SU-DHL-6 (cell line): ENCODE measurements around the gene ADSS1.

Experiments used
- H2AFZ ChIP-seq: fragments of 200-600 bp; sonication (generic); 2 replicates; pipeline ENCODE4 v1.6.1; 2014; ENCODE audit warnings: low read depth, mild to moderate bottlenecking, moderate library complexity, mixed read lengths, antibody characterized with exemption, low read length; ENCODE audit not compliant: severe bottlenecking
- H3F3A ChIP-seq: fragments of 200-600 bp; shearing (Covaris generic); 2 replicates; pipeline ENCODE4 v1.6.0; 2016; ENCODE audit warnings: antibody characterized with exemption, mild to moderate bottlenecking; ENCODE audit not compliant: insufficient read depth
- H3K27ac ChIP-seq: fragments of 200-600 bp; sonication (generic); 2 replicates; pipeline ENCODE4 v1.5.1; 2016; ENCODE audit warnings: low read depth, mild to moderate bottlenecking, low read length, moderate library complexity, mixed read lengths
- H3K27me3 ChIP-seq: fragments of 200-600 bp; sonication (generic), shearing (Covaris generic); 2 replicates; pipeline ENCODE4 v1.6.0; 2014; ENCODE audit warnings: mild to moderate bottlenecking, low read length
- H3K36me3 ChIP-seq: fragments of 200-600 bp; sonication (generic); 2 replicates; pipeline ENCODE4 v1.6.1; 2014; ENCODE audit warnings: mild to moderate bottlenecking, low read length, mixed read lengths
- H3K4me2 ChIP-seq: fragments of 300-600, 200-600 bp; shearing (Covaris generic), sonication (generic); 2 replicates; pipeline ENCODE4 v1.6.0; 2014; ENCODE audit warnings: low read length, low read depth, mild to moderate bottlenecking; ENCODE audit not compliant: poor library complexity, severe bottlenecking
- H3K4me3 ChIP-seq: fragments of 200-600 bp; sonication (generic); 2 replicates; pipeline ENCODE4 v1.5.1; 2014; ENCODE audit warnings: antibody characterized with exemption, low read length, mild to moderate bottlenecking, mixed read lengths; ENCODE audit not compliant: insufficient read depth, poor library complexity, severe bottlenecking
- H3K79me2 ChIP-seq: fragments of 200-600 bp; sonication (generic); 2 replicates; pipeline ENCODE4 v1.6.1; 2014; ENCODE audit warnings: mild to moderate bottlenecking, low read length, moderate library complexity; ENCODE audit not compliant: insufficient read depth
- H3K9ac ChIP-seq: fragments of 200-600 bp; sonication (generic); 2 replicates; pipeline ENCODE4 v1.7.0; 2014; ENCODE audit warnings: mild to moderate bottlenecking, low read length
- H3K9me2 ChIP-seq: fragments of 200-600 bp; sonication (generic); replicated peaks from 2 replicates; pipeline ENCODE4 v1.6.1; 2014; ENCODE audit warnings: low read length; ENCODE audit not compliant: insufficient read depth
- H3K9me3 ChIP-seq: fragments of 200-600 bp; sonication (generic); 2 replicates; pipeline ENCODE4 v1.6.1; 2014; ENCODE audit warnings: low read length, mixed read lengths; ENCODE audit not compliant: insufficient read depth
- H4K20me1 ChIP-seq: fragments of 200-600 bp; sonication (generic); 2 replicates; pipeline ENCODE4 v1.6.1; 2014; ENCODE audit warnings: low read depth, mild to moderate bottlenecking, antibody characterized with exemption, low read length, moderate library complexity, mixed read lengths
- EZH2phosphoT487 ChIP-seq: fragments of 200-600 bp; sonication (generic), shearing (Covaris generic); conservative IDR thresholded peaks from 2 replicates; pipeline ENCODE4 v1.6.1; 2018; ENCODE audit warnings: mild to moderate bottlenecking, antibody characterized with exemption, low read length, moderate library complexity, mixed read lengths
- TF ChIP-seq, protein P1 (sequence below): fragments of 200-600 bp; sonication (generic); IDR thresholded peaks from one replicate; pipeline ENCODE4 v1.5.1; 2017; ENCODE audit warnings: antibody characterized with exemption, mild to moderate bottlenecking, low read length, moderate library complexity; ENCODE audit not compliant: insufficient read depth, poor library complexity, severe bottlenecking

ADSS1 gene

DNA sequence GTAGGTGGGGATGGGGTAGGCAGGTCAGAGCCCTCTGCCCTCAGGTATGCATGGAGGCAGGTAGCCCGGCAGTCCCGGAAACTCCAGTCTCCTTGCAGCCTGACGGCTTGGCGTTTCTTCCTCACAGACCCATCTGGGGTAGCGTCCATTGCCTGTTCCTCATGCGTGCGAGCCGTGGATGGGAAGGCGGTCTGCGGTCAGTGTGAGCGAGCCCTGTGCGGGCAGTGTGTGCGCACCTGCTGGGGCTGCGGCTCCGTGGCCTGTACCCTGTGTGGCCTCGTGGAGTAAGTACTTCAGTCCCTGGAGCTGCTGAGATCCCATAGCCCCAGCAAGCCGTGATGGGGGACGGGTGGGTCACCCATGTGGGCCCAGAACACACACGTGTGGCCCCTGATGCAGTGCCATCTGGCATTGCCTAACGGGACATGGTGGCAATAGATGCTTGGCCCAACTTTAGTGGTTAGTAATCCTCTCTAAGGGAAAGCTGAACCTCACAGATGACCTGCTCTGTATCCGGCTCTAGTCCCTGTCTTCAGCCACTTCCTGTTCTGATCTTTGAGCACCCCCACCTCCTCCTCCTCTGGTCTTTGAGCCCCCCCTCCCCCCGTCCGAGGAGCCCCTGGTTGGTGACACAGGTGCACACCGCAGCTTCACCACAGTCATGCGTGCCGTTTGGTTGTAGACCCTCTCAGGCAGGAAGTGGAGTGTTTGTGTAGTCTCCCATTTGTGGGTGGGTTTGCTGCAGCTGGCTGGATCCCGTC, 32.6 kb downstream of the ADSS1 start:
- no peaks in the 10 kb centered on the region for H3K36me3 ChIP-seq
- no peak overlapping the region for H3K4me2 ChIP-seq
- H3K9me2 ChIP-seq = no peaks in the 10 kb centered on the region
- no peak overlapping the region for H3K9ac ChIP-seq
- no peaks in the 10 kb centered on the region; the same call in 1 of the 2 replicates for H4K20me1 ChIP-seq
- H3K4me3 ChIP-seq = no peak overlapping the region
- no peak overlapping the region for H2AFZ ChIP-seq
- no peak for TF ChIP-seq EZH2phosphoT487
- TF ChIP-seq, protein P1, sequence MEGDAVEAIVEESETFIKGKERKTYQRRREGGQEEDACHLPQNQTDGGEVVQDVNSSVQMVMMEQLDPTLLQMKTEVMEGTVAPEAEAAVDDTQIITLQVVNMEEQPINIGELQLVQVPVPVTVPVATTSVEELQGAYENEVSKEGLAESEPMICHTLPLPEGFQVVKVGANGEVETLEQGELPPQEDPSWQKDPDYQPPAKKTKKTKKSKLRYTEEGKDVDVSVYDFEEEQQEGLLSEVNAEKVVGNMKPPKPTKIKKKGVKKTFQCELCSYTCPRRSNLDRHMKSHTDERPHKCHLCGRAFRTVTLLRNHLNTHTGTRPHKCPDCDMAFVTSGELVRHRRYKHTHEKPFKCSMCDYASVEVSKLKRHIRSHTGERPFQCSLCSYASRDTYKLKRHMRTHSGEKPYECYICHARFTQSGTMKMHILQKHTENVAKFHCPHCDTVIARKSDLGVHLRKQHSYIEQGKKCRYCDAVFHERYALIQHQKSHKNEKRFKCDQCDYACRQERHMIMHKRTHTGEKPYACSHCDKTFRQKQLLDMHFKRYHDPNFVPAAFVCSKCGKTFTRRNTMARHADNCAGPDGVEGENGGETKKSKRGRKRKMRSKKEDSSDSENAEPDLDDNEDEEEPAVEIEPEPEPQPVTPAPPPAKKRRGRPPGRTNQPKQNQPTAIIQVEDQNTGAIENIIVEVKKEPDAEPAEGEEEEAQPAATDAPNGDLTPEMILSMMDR = no peak
- no peaks in the 10 kb centered on the region for H3K9me3 ChIP-seq
- peaks cover 32% of the 10 kb centered on the region for H3K79me2 ChIP-seq
- no peaks in the 10 kb centered on the region for H3F3A ChIP-seq
- no peak overlapping the region for H3K27ac ChIP-seq
- H3K27me3 ChIP-seq = no peaks in the 10 kb centered on the region

DNA sequence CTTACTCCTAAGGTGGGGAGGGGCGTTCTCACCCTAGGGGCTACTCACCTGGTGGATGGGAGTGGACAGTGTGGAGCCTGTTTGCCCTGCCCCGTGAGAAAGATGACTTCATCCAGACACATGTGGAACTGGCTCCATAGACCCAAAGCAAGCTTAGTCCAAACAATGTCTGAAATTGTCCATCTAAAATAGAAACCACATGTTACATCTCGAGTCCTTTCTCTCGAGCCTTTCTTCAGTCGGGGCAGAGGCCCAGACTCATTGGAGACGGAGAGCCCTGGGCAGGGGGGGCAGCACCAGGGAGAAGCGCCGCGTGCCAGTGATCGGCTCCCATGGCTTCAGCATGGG, 33.2 kb downstream of the ADSS1 start:
- Histone ChIP-seq H3K9me2 (no peaks in the 10 kb centered on the region), H3K27ac (no peak overlapping the region), H3K36me3 (no peaks in the 10 kb centered on the region), H3K9ac (no peak overlapping the region), H3K4me3 (no peak overlapping the region), H3F3A (no peaks in the 10 kb centered on the region), H4K20me1 (no peaks in the 10 kb centered on the region; the same call in 1 of the 2 replicates), H3K9me3 (no peaks in the 10 kb centered on the region), H3K79me2 (peaks cover 32% of the 10 kb centered on the region), H2AFZ (no peak overlapping the region), H3K27me3 (no peaks in the 10 kb centered on the region), H3K4me2 (no peak overlapping the region)
- TF ChIP-seq, protein P1 = no peak
- no peak for TF ChIP-seq EZH2phosphoT487

DNA sequence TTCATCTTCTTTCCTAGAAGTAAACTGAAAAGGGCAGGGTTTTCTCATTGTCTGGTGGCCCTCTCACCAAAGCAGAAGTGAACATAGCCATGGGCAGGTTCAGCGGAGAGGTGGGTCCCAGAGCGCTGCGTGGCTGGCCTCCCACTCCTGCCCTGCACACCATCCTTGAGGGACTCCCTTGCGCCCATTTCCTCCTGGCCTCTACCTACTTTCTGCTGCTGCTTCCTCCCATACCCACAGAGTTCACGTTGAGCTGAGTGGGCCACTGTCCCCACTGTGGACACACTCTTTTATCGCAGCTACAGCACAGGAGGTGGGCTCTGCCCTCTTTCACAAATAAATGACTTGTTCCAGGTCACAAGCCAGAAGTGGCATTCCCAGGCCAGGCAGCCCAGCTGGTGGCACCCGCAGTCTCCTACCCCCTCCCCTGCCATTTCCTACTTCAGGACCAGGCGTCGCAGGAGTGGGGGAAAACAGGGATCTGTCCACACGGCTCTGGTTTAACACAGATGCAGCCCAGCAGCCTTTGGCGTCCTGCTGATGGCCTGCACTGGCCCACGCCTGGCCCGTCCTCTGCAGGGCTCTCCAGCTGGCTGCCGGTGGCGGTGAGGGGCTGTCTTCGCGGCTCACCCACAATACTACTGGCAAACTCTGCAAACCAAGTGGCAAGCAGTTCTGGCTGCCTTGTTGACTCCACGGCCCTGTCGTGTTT, 33.8 kb downstream of the ADSS1 start:
- H3K4me3 ChIP-seq = no peak overlapping the region
- TF ChIP-seq, protein P1 = no peak
- no peak for TF ChIP-seq EZH2phosphoT487
- H3K4me2 ChIP-seq = no peak overlapping the region
- H3K36me3 ChIP-seq = no peaks in the 10 kb centered on the region
- no peaks in the 10 kb centered on the region for H3K27me3 ChIP-seq
- H3K9me2 ChIP-seq = no peaks in the 10 kb centered on the region
- H3K79me2 ChIP-seq = peaks cover 32% of the 10 kb centered on the region
- no peaks in the 10 kb centered on the region for H3F3A ChIP-seq
- H2AFZ ChIP-seq = no peak overlapping the region
- H4K20me1 ChIP-seq = no peaks in the 10 kb centered on the region; the same call in 1 of the 2 replicates
- H3K27ac ChIP-seq = no peak overlapping the region
- H3K9ac ChIP-seq = no peak overlapping the region
- no peaks in the 10 kb centered on the region for H3K9me3 ChIP-seq
